ENCODE results near the gene HSD11B1.

DNA sequence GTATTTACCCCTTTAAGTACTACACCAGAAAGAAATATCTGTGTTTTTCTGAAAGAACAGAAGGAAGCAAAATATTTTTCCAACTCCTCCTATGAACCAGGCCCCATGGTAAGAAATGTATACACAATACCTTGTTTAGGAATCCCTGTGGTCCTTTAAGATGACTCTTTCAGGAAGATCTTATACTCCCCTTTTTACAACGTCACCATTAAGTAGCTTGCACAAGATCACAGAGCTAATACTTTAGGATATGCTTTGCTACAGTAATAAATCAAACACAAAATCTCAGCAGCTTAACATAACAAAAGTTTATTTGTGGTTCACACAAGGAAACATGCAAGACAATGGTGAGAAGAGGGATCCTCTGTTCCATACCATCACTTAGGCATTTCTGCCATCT lies 43.6 kb upstream of the HSD11B1 start:
- no peak for TF ChIP-seq CREB1 (CRISPR knock-in tag; IDR thresholded peaks at IDR 0.05)
- no peak for TF ChIP-seq IRF2 (CRISPR knock-in tag; IDR thresholded peaks at IDR 0.05; ENCODE audit: borderline replicate concordance, low read depth)
- no peak for TF ChIP-seq CTCF (IDR thresholded peaks at IDR 0.05)
- TF ChIP-seq, protein P1, sequence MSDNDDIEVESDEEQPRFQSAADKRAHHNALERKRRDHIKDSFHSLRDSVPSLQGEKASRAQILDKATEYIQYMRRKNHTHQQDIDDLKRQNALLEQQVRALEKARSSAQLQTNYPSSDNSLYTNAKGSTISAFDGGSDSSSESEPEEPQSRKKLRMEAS (CRISPR knock-in tag; IDR thresholded peaks at IDR 0.05): no peak
- no peak for TF ChIP-seq ELF4 (CRISPR knock-in tag; IDR thresholded peaks at IDR 0.05; ENCODE audit: low read depth)
